Testis (tissue), 2 donors: ENCODE results near the gene POLR3GL.

Source experiments
- CTCF ChIP-seq, 3 experiments: fragments of 450-650 bp in 2 of 3; fragments of 200-600 bp in 1 of 3; sonication (generic) in 1 of 3; IDR thresholded peaks; one replicate each; pipeline ENCODE4 v1.5.1; 2016 to 2019; ENCODE audit warnings: antibody characterized with exemption in 3 of 3, mild to moderate bottlenecking in 2 of 3, moderate library complexity in 1 of 3
- POLR2A ChIP-seq: fragments of 450-650 bp; IDR thresholded peaks from one replicate; pipeline ENCODE4 v1.6.1; 2017; ENCODE audit warnings: antibody characterized with exemption, mild to moderate bottlenecking, moderate library complexity

- TF ChIP-seq CTCF (IDR thresholded peaks at IDR 0.05) (no peak), POLR2A (no peak)
These were observed 28.2 kb upstream of the POLR3GL start for GRCh38 chr1:145936247-145936646.
